Measurements from ENCODE around the gene SNX2.

DNA sequence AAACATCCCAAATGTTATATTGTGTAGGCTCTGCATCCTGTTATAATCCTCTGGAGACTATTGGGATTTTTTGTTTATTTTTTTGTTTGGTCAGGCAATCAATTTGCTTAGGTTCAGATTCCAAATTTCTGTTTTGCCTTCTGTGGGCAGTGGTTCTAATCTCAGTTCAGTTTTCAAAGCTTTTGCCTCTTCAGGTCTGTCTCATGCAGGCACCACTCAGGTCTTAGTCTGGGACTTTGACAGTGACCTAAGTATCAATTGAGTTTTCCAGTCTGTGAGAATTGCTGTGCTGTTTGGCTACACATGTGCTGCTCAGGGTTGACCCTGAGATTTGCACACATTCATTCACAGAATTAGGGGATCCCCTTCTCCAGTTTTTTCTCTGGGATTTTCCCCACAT is 14.1 kb downstream of the SNX2 start:
- no peak for TF ChIP-seq ELF4 (IDR thresholded peaks at IDR 0.05)
- TF ChIP-seq, protein P1, sequence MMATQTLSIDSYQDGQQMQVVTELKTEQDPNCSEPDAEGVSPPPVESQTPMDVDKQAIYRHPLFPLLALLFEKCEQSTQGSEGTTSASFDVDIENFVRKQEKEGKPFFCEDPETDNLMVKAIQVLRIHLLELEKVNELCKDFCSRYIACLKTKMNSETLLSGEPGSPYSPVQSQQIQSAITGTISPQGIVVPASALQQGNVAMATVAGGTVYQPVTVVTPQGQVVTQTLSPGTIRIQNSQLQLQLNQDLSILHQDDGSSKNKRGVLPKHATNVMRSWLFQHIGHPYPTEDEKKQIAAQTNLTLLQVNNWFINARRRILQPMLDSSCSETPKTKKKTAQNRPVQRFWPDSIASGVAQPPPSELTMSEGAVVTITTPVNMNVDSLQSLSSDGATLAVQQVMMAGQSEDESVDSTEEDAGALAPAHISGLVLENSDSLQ (IDR thresholded peaks at IDR 0.05), result no peak
- no peak for TF ChIP-seq LEF1 (IDR thresholded peaks at IDR 0.05; ENCODE audit: borderline replicate concordance)
- TF ChIP-seq FOXM1 (IDR thresholded peaks at IDR 0.05; ENCODE audit: borderline replicate concordance), result no peak
- no peak for TF ChIP-seq HDGF (IDR thresholded peaks at IDR 0.05; ENCODE audit: borderline replicate concordance)
- TF ChIP-seq SP1 (IDR thresholded peaks at IDR 0.05), result no peak
- no peak for TF ChIP-seq BHLHE40 (IDR thresholded peaks at IDR 0.05; ENCODE audit: borderline replicate concordance)
- TF ChIP-seq FOXA1 (IDR thresholded peaks at IDR 0.05), result no peak
- no peak for TF ChIP-seq L3MBTL2 (conservative IDR thresholded peaks at IDR 0.05)
- no peak for TF ChIP-seq SUZ12 (IDR thresholded peaks at IDR 0.05)
- TF ChIP-seq ZNF384 (IDR thresholded peaks at IDR 0.05), result no peak
- TF ChIP-seq FOXK2 (IDR thresholded peaks at IDR 0.05), result no peak
- TF ChIP-seq CTBP1 (IDR thresholded peaks at IDR 0.05; ENCODE audit: borderline replicate concordance), result no peak
